ENCODE results near the gene APPL2.
"Not testable (repeated sequence)": the region's sequence is repeated elsewhere in the genome, so short reads cannot be mapped to it uniquely, and the experiment has no call there.

Gene APPL2

DNA sequence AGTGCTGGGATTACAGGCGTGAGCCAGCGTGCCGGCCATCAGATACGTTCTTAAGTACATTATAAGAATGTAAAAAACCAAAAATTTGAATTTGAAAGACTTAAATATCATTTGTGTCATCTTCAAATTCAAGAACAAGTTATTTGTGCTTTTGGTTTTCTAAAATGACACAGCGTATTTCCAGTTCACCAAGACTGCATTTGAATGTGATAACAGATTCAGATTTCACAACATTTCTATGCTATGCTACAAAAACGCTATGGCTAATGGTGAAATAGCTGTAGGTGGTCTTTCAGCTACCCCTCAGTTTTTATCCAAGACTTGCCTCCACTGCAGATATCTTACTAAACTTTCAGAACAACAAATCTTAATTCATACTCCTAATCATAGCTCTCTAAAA lies 46.7 kb downstream of the APPL2 start:
- DNase-seq, result no peak

DNA sequence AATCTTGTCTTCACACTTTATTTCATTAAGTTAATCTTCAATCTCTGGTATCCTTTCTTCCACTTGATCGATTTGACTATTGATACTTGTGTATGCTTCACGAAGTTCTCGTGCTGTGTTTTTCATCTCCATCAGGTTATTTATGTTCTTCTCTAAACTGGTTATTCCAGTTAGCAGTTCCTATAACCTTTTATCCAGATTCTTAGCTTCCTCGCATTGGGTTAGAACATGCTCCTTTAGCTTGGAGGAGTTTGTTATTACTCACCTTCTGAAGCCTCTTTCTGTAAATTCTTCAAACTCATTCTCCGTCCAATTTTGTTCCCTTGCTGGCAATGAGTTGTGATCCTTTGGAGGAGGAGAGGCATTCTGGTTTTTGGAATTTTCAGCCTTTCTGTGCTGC lies 52.0 kb downstream of the APPL2 start:
- not testable (repeated sequence) for DNase-seq

DNA sequence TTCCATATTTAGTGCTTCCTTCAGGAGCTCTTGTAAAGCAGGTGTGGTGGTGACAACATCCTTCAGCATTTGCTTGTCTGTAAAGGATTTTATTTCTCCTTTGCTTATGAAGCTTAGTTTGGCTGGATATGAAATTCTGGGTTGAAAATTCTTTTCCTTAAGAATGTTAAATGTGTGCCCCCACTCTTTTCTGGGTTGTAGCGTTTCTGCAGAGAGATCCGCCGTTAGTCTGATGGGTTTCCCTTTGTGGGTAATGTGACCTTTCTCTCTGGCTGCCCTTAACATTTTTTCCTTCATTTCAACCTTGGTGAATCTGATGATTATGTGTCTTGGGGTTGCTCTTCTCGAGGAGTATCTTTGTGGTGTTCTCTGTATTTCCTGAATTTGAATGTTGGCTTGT lies 52.6 kb downstream of the APPL2 start:
- DNase-seq, result not testable (repeated sequence)

DNA sequence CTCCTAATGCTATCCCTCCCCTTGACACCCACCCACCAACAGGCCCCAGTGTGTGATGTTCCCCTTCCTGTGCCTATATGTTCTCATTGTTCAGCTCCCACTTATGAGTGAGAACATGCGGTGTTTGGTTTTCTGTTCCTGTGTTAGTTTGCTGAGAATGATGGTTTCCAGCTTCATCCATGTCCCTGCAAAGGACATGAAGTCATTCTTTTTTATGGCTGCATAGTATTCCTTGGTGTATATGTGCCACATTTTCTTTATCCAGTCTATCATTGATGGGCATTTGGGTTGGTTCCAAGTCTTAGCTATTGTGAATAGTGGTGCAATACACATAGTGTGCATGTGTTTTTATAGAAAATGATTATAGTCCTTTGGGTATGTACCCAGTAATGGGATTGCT lies 56.9 kb downstream of the APPL2 start:
- DNase-seq, result not testable (repeated sequence)

DNA sequence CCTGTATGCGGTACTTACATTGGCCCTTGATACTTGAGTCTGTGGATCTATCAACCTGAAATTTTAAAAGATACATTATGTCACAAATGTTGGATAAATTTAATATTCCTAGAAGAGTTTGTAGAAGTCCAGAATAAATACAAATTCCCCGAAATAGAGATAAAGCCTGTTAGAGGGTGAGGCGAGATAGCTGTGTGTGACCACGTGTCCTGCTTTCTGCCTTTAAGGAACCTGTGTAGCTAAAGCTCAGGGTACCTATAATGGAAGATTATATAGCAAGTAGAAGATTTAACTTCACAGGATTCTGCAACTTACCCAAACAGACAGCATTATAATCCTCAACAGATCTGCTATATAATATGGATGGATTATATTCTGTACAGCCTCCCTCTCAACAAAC lies 58.8 kb downstream of the APPL2 start:
- DNase-seq, result no peak

DNA sequence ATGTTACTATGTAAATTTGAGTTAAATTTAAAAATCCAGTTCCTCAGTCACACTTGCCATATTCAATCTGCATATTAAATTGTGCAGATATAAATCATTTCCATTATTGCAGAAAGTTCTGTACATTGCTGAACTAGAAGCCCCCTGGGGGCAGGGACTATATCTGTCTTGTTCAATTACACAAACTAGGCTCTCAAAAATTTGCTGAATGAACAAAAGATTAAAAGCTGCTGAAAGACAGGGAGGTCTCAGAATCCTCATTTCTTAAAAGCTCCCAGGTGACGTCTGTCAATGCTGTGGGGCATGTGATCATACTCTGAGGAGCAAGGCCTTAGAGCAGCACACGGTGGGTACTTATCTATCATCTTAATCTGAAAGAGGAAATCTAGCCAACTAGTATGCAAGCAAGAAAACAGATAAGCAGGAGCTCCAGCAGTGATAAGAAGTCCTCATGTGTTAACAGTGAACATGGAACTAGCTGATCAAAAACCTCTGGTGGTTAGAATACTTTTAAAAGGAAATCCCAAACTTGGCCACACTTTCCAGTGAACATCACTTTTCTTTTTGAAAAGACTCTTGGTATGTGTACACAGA lies 60.5 kb downstream of the APPL2 start:
- DNase-seq, result no peak

DNA sequence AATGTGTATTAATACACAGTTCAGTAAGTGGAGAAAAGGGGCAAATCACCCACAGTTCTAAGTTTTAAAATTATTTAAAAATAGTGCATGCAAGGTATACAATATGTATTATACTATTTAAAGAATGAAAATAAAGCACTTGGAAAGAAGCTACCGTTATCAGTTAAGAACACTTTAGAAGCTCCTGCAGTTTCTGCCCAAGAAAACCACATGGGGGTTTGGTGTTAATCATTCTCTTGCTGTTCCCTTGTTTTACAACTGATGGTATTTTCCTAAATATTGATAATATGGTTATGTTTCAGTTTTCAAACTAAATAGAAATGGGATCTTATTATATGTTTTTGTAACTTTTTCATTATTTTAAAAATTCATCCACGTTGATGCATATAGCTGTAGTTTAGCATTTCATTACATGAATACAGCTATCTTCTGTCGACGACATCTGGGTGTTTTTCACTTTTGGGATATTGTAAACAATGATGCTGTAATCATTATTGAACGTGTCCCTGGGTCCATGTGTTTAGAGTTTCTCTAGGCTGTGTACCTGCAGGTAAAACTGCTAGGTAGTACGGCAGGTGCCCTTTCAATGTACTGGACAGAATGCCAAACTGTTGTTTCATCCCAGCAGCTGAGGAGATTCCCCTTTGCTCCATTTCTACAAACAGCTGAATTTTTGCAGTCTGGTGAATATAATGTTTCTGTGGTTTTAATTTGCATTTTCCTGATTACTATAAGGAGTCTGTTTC lies 64.1 kb downstream of the APPL2 start:
- DNase-seq, result no peak

DNA sequence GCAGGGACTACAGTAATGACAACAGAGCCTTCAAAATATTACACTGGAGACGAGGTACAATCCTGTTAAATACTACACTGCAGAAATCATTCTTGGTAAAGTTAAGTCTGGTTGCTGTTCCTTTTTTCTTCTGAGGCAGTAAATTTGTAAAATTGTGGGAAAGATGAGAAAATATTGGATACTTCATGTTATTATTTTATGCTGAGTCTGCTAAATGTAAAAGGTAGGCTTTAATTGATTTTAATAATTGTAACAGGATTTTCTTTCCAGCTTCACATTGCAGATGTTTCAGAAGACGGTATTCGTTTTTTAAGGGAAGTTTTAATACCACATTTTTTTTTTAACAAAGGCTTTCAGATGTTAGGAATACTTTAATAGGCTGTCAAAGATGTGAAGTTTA lies 65.8 kb downstream of the APPL2 start:
- no peak for DNase-seq

DNA sequence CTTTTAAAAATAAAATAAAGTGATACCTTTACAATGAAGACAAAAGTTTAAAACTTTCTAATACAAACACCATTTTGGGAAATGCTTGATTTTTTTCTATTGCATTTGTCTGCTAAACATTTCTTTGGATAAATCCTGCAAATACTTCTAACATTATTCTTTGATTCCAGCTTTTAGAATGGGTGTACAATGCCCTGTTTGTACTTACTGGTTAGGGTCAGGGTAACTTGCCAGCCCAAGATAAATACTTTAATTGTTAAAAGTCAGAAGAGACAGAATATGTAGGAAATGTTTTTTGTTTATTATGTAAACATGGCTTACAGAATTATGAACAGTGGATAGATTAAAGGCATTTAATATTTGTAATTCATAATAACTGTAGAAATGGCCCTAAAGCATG lies 68.0 kb downstream of the APPL2 start:
- no peak for DNase-seq

DNA sequence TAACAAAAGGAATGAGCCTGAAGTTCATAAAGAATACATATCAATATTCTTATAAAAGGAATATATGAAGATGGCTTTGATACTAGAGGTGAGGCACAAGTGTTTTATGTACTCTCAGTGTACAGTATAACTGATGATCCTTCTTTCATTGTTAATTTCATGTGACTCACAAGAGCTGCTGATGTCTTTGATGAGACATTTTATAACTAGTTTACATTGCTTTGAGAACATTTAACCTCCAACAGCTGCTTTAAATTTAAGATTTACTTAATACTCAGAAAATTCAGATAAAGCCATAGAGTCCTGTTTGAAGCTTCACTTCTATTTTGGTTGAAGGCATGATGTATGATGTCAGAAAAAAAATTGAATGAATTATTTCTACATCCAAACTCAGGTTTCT lies 68.6 kb downstream of the APPL2 start:
- DNase-seq, result no peak

DNA sequence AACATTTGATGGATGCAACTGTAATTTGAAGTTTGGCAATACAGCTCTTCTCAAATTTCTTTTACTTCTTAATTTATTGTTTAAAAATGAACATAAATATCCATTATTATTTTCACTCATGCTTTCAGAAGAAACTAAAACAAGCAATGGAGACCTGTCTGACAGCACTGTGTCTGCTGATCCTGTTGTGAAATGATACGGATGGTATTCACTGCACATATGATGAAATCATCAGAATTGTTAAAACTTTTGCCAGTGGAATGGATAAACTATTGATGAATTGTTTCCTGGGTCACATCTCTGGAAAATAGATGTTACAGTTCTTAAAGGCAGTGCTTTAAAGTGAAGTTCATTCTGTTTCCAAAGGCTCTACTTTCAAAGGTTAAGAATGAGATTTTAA lies 69.2 kb downstream of the APPL2 start:
- no peak for DNase-seq

DNA sequence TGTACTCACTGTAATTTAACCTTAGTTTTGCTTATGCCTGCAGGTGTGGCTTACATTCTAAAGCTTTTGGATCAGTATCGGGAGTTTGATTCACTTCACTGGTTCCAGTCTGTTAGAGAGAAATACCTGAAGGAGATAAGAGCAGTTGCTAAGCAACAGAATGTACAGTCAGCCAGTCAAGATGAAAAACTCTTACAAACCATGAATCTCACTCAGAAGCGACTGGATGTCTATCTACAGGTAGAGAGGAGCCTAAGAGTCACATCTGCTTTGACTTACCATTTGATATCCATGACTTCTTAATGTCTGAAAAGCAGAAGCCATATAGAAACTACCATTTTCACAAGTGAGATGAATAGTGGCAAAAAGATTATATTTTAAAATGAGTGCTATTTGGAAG lies 71.9 kb downstream of the APPL2 start:
- DNase-seq, result no peak

DNA sequence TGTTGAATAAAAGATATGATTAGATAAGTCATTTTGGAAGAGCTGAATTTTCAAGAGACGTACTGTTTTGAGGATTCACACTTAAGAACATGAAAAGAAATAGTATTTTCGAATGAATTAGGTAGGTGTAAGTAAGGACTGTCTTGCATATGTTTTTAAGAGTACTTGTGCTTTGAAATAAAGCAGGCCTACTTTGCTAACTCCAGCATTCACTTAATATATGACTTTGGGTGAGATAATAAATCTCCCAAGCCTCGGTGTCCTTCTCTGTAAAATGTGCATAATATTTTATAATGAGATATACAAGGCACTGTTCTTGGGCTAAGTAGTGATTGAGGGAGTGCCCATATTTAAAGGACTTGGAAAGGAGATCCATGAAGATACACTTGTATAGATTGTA lies 73.8 kb downstream of the APPL2 start:
- DNase-seq, result no peak

DNA sequence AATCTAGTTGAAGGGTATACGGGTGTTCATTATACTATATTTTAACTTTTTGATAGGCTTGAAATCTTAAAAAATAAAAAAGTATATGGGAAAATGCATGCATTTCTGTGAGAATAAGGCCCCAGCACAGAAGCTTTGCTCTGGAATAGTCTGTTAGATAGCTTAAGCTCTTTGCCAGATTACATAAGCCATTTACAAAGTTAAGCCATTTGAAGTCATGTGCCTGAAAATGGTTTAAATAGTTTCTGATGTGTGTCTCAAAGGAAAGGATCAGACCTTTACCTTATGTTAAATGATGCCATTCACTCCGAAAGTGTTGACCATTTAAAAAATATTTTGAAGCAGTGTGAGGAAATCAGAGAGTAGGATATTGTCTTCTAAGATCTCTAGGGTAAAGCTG lies 77.1 kb downstream of the APPL2 start:
- DNase-seq, result no peak

DNA sequence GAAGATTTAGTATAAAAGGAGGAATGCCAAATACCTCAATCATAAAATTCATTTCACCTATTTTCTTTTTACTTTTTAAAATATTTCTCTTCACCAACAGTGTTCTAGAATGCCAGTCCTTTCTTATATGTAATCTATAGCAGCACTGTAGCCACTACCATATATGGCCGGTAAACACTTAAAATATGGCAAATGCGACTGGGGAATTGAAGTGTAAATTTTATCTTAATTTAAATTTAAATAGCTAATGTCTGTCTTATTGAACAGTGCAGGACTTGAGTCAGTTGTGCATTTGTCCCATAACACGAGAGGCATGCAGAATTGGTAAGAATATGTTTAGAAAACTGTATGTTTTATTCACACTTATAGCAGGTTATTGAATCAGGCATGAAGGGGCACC lies 78.4 kb downstream of the APPL2 start:
- no peak for DNase-seq

DNA sequence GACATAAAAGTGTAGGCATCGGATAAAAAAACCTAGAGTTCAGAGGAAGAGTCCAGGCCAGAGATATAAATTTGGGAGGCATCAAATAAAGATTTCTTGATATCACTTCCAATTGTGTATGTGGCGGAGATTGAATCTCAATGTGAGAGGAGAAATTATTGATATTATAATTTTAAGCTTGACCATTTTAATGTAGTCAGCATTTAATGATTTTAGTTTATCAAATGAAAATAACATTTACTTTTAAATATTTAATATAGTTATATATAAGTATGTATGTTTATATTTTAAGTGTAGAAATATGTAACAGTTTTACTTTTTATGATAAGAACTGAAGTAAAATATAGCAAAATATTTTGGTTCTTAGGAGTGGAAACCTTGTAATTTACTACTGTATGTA lies 79.7 kb downstream of the APPL2 start:
- DNase-seq, result no peak

DNA sequence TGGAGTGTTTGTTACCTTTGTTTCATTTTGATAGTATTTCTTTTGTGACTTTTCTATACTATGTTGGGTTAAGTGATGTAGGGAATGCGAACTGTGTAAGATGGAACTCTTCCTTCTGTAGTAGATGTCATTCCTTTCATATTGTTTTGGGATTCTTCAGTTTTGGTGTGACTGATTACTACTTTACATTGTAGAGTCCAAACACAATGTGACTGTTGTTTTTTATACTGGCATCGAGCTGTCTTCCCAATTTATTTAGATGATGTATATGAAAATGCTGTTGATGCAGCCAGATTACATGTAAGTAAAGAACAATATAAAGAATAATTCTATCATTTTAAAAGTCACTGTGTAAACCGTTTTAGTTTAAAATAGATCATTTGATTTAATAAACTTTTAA lies 93.7 kb downstream of the APPL2 start:
- DNase-seq, result no peak

DNA sequence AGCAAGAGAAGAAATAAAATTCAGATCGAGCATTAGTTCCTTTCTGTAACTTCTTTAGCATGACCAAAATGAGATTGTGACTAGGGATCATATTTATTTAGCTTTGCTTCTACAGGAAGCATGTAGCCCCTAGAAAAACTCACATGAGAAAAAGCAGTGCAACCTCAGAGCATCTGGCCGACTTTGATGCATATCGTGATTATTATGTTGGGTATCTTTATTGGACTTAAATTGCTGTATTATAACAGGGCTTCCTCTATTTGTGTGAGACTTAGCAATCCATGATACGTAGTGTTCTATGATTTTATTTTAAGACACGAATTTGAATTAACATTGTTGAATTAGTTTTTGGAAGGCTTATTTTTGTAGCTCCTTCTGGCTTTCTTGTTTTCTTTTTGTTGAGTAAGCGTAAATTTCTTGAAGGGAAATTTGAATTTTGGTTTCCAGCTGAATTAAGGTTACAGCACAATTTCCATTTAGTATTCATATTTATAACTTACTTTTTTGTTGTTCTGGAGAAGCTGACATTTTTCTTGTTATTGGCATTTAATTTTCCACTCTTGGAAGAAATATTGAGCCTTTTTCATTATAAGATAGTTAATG lies 94.6 kb downstream of the APPL2 start:
- DNase-seq, result no peak

DNA sequence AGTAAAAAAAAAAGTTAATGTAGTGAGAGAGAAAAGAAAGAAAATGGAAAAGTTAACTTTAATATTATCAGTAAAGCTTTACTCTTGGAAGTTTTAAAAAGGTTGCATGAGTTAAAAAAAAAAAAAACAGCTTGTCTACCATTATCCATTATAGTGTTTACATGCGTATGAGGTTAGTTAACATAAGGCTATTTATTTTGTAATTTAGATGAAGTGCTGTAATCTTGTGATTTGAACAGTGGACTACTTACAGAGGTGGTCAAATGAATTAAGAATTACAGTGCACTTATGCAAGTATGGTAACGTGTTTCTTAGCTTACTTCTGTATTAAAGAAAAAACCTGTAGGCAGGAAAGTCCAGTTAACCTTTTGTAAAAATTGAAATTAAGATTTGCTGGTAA lies 97.7 kb downstream of the APPL2 start:
- no peak for DNase-seq
